ENCODE measurements around the gene AMN1.

DNA sequence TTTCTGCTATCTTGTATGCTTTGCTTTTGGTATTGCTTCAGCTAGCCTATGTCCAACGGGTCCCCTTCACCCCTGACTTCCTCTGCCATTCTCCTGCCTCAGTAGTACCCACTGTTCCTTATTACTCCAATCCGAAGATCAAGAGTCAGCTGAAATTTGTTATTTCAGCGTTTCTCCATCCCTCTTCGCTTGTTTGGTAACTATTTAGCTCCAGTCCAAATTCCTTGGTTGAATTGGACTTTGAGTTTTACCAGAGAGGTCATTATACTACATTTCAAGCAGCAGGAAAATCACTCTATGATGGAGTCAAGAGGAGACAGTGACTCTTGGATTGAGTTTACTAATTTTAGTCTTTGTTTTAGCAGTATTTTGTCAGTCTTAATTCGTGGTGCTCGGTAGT is 64.8 kb downstream of the AMN1 start:
- TF ChIP-seq, protein P1, sequence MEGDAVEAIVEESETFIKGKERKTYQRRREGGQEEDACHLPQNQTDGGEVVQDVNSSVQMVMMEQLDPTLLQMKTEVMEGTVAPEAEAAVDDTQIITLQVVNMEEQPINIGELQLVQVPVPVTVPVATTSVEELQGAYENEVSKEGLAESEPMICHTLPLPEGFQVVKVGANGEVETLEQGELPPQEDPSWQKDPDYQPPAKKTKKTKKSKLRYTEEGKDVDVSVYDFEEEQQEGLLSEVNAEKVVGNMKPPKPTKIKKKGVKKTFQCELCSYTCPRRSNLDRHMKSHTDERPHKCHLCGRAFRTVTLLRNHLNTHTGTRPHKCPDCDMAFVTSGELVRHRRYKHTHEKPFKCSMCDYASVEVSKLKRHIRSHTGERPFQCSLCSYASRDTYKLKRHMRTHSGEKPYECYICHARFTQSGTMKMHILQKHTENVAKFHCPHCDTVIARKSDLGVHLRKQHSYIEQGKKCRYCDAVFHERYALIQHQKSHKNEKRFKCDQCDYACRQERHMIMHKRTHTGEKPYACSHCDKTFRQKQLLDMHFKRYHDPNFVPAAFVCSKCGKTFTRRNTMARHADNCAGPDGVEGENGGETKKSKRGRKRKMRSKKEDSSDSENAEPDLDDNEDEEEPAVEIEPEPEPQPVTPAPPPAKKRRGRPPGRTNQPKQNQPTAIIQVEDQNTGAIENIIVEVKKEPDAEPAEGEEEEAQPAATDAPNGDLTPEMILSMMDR (IDR thresholded peaks at IDR 0.05; ENCODE audit: insufficient read depth, low read depth, low read length) = no peak
- TF ChIP-seq EZH2 (IDR thresholded peaks at IDR 0.05; ENCODE audit: insufficient read depth, low read length) = no peak
